IPS-18a (cell line): Measurements from ENCODE around the gene SLC51A.
A peak's percentile ranks its signal among the peaks of the same experiment; 100 is the strongest.
"Not testable (repeated sequence)": the region's sequence is repeated elsewhere in the genome, so short reads cannot be mapped to it uniquely, and the experiment has no call there.

Source experiments
- H3K27ac ChIP-seq: one replicate; pipeline ENCODE4 v1.5.1; 2013; ENCODE audit warnings: low read length
- H3K27me3 ChIP-seq: one replicate; pipeline ENCODE4 v1.6.1; 2013; ENCODE audit warnings: mild to moderate bottlenecking, low read length; ENCODE audit not compliant: control insufficient read depth, insufficient read depth
- H3K36me3 ChIP-seq: one replicate; pipeline ENCODE4 v1.6.1; 2013; ENCODE audit warnings: low read depth, low read length; ENCODE audit not compliant: control insufficient read depth
- H3K4me1 ChIP-seq: one replicate; pipeline ENCODE4 v1.6.1; 2013; ENCODE audit warnings: low read depth, low read length; ENCODE audit not compliant: control insufficient read depth
- H3K4me3 ChIP-seq: one replicate; pipeline ENCODE4 v1.5.1; 2013; ENCODE audit warnings: low read length
- H3K9ac ChIP-seq: one replicate; pipeline ENCODE4 v1.6.1; 2013; ENCODE audit warnings: mild to moderate bottlenecking, low read length, moderate library complexity
- H3K9me3 ChIP-seq: one replicate; pipeline ENCODE4 v1.6.1; 2013; ENCODE audit warnings: low read depth, low read length; ENCODE audit not compliant: control insufficient read depth

Gene SLC51A

DNA sequence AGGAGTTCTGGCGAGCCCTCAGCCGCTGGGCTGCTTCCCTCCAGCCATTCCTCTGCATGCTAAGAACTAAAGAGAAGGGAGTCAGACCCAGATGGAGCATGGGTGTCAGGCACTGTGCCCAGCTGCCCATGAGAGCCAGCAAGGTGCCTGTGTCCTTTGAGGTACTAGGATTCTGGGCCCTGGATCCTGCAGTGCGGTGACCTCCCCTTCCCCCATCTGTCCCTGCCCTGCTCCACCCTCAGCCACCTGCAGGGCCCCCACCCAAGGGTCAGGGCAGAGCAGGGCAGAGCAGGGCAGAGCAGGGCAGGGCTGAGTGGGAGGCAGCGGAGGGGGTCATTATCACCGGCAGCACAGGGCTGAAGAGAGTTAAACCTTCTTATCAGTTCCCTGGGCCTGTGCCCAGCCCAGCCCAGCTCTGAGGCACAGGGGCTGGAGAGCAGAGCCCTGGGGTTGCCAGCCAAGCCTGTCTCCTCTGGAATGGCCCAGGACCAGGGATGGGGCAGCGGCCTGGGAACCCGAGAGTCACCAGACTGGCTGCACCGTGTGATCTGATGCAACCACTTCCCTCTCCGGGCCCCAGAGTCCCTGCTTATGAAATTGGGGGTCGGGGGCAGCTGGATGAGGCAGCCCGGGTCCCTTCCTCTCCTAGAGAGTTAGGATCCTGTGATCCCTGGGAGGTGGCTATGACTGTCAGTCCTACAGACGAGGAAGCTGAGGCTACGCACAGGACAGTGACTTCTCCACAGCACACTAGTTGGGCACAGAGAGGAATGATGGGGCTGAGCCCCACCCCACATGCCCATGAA, 22.4 kb upstream of the SLC51A start:
- no peak overlapping the region for H3K4me3 ChIP-seq
- no peak overlapping the region for H3K9ac ChIP-seq
- no peaks in the 10 kb centered on the region for H3K36me3 ChIP-seq
- H3K27me3 ChIP-seq: no peaks in the 10 kb centered on the region
- H3K27ac ChIP-seq: no peak overlapping the region
- H3K9me3 ChIP-seq: no peaks in the 10 kb centered on the region
- H3K4me1 ChIP-seq: no peaks in the 10 kb centered on the region

DNA sequence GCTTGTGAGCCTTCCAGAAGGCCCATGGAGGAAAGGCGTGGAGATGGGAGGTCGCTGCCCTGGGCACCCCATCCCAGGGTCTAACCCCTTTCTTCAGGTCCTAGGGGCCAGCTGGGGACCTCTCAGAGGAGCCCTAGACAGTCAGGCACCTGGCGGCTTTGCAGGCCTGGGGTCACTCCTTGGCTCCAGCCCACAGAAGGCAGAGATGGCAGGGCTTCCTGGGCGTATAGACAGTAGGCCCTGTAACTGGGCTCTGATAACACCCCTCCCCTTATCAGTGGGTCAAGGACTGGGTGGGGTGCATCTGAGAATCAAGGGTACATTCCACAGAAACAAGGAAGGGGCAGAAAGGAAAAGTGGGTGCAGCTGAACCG, 21.8 kb upstream of the SLC51A start:
- Histone ChIP-seq H3K4me3 (no peak overlapping the region), H3K9ac (no peak overlapping the region), H3K4me1 (no peaks in the 10 kb centered on the region), H3K36me3 (no peaks in the 10 kb centered on the region), H3K27ac (no peak overlapping the region), H3K9me3 (no peaks in the 10 kb centered on the region), H3K27me3 (no peaks in the 10 kb centered on the region)

DNA sequence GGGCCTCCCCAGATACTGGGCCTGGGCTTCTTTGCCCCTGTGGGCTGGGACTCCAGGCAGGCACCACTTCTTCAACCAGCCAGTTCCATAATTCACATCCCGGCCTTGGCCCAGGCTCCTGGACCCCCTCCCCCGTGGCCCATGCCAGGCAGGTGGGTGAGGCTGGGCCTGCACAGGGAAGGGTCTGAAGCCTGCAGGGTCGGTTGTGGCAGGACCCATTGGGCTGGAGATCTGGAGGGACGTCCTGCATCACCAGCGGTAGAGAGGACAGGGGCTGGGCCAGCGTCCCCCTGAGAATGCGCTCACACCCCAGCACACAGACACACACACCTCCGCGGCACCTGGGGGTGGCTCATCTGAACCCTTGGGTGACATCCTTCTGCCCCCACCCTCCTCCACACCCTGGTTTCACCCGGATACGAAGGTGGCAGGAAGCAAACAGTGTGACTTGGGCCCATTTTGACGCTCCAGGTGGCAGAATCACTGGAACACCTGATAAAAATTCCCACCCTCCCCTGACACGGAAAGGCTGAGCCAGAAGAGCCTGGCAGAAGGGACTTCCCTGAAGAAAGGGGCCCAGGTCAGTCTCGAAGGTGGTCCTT, 20.6 kb upstream of the SLC51A start:
- Histone ChIP-seq H3K9me3 (no peaks in the 10 kb centered on the region), H3K9ac (no peak overlapping the region), H3K36me3 (no peaks in the 10 kb centered on the region), H3K4me1 (no peaks in the 10 kb centered on the region), H3K27me3 (no peaks in the 10 kb centered on the region), H3K27ac (no peak overlapping the region), H3K4me3 (no peak overlapping the region)

DNA sequence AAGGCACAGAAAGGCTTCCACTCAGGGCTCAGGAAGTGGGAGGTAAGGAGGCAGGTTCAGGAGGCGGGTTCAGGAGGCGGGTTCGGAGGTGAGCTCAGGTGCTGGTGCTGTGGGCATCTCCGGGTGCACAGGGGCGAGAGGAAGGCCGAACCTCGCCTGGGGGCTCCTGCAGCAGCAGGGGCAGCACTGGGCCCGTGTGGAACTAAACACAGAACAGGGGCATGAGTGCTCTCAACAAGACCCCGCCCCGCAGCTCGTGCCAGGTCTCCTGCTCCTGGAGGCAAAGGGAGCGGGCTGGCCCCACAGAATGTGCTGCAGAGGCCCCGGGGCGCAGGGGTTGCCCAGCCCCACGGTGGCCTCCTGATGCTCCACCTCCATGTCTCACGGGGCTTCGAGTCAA, 18.8 kb upstream of the SLC51A start:
- Histone ChIP-seq H3K9ac (no peak overlapping the region), H3K36me3 (no peaks in the 10 kb centered on the region), H3K27ac (no peak overlapping the region), H3K4me1 (no peaks in the 10 kb centered on the region), H3K27me3 (no peaks in the 10 kb centered on the region), H3K9me3 (no peaks in the 10 kb centered on the region), H3K4me3 (no peak overlapping the region)

DNA sequence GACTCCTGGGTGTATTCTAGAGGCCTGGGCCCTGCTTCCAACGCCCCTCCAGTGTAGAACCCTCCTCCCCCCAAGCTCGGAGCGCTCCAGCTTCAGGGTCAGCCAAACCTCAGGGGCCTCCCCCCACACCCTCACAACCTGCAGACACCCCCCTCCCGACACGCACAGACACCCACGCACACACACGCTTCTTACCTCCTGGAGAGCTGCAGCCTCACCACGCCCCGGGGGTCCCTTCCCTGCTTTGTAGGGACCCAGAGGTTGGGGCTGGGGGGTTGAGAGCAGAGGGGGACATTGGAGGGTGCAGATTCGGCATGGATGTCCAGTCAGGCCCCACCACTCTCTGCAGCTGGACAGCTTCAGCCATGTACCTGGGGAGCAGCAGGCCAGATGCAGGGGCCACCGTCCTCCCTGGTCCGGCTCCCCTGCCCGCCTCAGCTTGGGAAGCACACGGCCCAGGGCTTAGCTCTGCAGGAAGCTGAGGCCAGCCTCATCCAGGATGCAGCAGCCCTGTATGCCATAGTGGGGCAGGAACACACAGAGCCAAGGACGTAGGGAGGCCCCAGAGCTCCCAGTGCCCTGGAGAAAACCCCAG, 18.2 kb upstream of the SLC51A start:
- Histone ChIP-seq H3K4me1 (no peaks in the 10 kb centered on the region), H3K27ac (no peak overlapping the region), H3K36me3 (no peaks in the 10 kb centered on the region), H3K4me3 (no peak overlapping the region), H3K27me3 (no peaks in the 10 kb centered on the region), H3K9ac (no peak overlapping the region), H3K9me3 (no peaks in the 10 kb centered on the region)

DNA sequence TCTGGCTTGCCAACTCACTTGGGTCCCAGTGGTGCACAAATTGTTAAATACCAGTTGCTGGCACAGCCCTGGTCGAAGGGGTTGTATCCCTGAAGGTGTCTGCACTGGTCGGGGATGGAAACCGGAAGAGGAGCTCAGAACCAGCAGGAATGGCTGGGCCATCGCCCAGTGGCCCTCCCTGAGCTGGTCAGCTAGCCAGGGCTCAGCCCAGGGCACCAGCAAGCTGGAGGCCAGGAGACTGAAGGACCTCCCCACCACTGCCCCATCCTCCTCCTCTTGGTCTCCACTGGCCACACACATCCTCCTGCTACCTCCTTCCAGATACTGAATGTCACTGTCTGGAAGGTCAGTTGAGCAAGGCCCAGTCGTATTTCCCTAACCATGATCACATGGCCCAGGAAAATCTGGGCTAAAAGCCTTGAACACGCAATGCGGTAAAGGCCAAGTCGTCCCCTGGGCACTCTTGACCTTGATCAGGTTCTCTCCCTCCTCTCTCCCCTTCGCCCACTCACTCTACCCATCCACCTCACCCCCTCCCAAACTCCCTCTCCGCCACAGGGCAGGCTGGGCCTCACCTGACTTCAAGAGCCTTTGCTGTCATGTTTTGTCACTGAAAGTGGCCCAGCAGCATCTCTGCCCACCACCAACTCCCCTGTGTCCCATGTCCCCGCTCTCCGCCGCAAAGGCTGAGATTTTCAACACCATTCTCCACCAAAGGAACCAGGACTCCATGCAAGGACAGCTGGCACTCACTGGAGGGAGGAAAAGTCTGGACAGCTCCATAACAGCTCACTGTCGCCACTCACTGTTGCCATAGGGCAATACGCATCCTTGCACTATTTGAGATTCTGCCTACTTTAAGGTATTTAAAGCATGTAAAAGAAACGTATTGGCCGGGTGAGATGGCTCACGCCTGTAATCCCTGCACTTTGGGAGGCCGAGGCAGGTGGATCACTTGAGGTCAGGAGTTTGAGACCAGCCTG, 17.3 kb upstream of the SLC51A start:
- H3K4me1 ChIP-seq: no peaks in the 10 kb centered on the region
- H3K36me3 ChIP-seq: no peaks in the 10 kb centered on the region
- H3K27ac ChIP-seq: no peak overlapping the region
- H3K4me3 ChIP-seq: no peak overlapping the region
- H3K9ac ChIP-seq: no peak overlapping the region
- no peaks in the 10 kb centered on the region for H3K9me3 ChIP-seq
- no peaks in the 10 kb centered on the region for H3K27me3 ChIP-seq

DNA sequence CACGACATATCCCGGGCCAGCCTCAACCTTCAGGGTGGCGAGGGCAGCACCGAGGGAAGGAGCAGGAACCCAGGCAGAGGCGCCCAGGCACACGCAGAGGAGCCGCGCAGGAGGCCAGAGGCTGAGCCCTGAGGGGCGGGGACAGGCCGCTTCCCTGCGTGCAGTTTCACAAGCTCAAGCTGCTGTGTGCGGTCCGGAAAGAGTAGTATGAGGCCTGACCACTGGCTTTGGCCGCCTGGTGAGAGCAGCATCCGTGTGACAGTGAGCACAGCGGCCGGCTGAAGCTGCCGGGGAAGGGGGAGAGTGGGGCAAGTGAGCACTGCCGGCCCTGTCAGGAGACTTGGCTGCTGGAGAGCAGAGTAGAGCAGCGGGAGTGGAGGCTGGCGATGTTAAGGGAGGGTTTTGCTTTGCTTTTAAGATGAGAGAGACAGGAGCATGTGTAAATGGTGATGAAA, 13.8 kb upstream of the SLC51A start:
- Histone ChIP-seq H3K27me3 (peaks cover 9% of the 10 kb centered on the region), H3K4me3 (no peak overlapping the region), H3K9ac (no peak overlapping the region), H3K36me3 (no peaks in the 10 kb centered on the region), H3K4me1 (peaks cover 3% of the 10 kb centered on the region), H3K27ac (no peak overlapping the region), H3K9me3 (no peaks in the 10 kb centered on the region)

DNA sequence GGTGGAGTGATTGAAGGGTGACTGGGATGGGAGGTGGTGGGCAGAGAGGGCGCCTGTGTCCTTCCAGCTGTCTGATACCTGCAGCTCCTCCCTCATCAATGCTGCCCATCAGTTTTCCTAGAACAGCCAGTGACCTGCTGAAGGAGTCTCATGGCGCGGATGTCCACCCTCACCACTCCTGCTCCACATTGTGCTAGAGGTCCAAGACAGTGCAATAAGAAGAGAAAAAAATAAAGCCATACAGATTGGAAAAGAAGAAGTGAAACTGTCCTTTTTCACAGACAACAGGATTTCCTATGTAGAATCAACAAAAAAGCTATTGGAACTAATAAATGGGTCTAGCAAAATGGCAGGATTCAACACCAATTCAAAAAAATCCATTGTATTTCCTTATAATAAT, 12.5 kb upstream of the SLC51A start:
- Histone ChIP-seq H3K36me3 (no peaks in the 10 kb centered on the region), H3K27ac (no peak overlapping the region), H3K9ac (no peak overlapping the region), H3K4me3 (no peak overlapping the region), H3K27me3 (peaks cover 10% of the 10 kb centered on the region), H3K9me3 (no peaks in the 10 kb centered on the region), H3K4me1 (peaks cover 3% of the 10 kb centered on the region)

DNA sequence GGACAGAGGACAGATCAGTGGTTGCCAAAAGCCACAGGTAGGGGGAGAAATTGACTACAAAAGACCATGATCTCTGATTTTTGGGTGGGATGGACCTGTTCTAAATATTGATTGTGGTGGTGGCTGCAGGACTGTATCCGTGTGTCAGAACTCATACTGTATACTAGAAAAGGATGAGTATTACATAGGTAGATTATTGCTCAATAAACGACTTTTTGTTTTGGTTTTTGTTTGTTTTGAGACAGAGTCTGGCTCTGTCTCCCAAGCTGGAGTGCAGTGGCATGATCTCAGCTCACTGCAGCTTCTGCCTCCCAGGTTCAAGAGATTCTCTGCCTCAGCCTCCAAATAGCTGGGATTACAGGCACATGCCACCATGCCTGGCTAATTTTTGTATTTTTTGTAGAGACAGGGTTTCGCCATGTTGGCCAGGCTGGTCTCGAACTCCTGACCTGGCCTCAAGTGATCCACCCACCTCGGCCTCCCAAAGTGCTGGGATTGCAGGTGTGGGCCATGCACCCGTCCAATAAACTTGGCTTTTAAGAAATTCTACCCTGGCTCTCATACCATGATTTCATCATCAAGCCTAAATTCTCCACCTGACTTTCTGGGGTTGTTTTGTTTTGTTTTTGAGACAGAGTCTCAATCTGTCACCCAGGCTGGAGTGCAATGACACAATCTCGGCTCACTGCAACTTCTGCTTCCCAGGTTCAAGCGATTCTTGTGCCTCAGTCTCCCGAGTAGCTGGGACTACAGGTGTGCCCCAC, 10.7 kb upstream of the SLC51A start:
- H3K36me3 ChIP-seq, H3K4me3 ChIP-seq, H3K9me3 ChIP-seq, H3K9ac ChIP-seq, H3K27ac ChIP-seq, H3K4me1 ChIP-seq: not testable (repeated sequence)
- H3K27me3 ChIP-seq: peaks cover 13% of the 10 kb centered on the region

DNA sequence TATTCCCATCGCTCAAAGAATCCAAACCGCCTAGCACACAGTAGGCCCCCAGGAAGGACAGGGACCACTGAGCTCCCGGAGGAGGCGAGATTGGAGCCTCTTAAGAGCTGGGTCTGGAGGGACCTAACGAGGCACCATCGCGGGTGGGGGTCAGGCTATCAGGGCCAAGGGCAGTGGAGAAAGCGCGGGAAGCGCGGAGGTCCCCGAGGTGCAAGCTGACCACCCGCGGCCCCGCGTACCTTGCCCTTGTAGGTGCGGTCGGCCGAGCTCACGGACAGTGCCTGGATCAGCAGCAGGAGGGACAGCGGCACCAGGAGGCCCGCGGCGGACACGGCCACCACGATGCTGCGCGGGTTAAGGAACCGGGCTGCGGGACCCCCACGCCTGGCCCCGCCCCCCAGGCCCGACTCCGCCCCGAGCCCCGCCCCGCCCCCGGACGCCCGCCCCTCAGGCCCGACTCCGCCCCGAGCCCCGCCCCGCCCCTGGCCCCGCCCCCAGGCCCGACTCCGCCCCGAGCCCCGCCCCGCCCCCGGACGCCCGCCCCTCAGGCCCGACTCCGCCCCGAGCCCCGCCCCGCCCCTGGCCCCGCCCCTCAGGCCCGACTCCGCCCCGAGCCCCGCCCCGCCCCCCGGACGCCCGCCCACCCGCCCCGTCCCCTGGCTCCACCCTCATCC, 9.0 kb upstream of the SLC51A start:
- H3K36me3 ChIP-seq: no peaks in the 10 kb centered on the region
- peaks cover 3% of the 10 kb centered on the region for H3K4me1 ChIP-seq
- H3K4me3 ChIP-seq: peak overlapping the region; percentile 79
- no peak overlapping the region for H3K27ac ChIP-seq
- H3K9ac ChIP-seq: no peak overlapping the region
- H3K27me3 ChIP-seq: peaks cover 13% of the 10 kb centered on the region
- no peaks in the 10 kb centered on the region for H3K9me3 ChIP-seq
